Inflammatory macrophage (primary cell): ENCODE measurements around the gene TTC6.
A peak's percentile ranks its signal among the peaks of the same experiment; 100 is the strongest.
"Not testable (repeated sequence)": the region's sequence is repeated elsewhere in the genome, so short reads cannot be mapped to it uniquely, and the experiment has no call there.

Experiments used
- DNase-seq, 2 donors: peaks; one replicate each; pipeline ENCODE4 v3.0.0-alpha.2; 2020 to 2022
- total RNA-seq, 18 experiments: gene quantifications; one replicate each; lab custom pipeline; 2026; ENCODE audit warnings: mixed read lengths in 6 of 18, inconsistent platforms in 2 of 18; lab: John Stamatoyannopoulos, UW

TTC6 gene
- total RNA-seq = 0 to 0.25 (median 0) reads per million in 18 experiments

GRCh38 chr14:37594971-37595808 lies at the start of gene TTC6, which contains the start of gene FOXA1:
Gene TTC6 (plus strand): TSS chr14:37595629. CDS start chr14:37622065, 26,436 bp downstream.
Gene FOXA1 (minus strand): TSS chr14:37595249. CDS start chr14:37594972, 277 bp downstream.
- peak in 1 of 2 donors; percentile 3 for DNase-seq

- DNase-seq = no peak
Observed at GRCh38 chr14:37546621-37547447, 48.6 kb upstream of the TTC6 start.

GRCh38 chr14:37550511-37550910 lies 44.9 kb upstream of the TTC6 start:
- DNase-seq = no peak

GRCh38 chr14:37551119-37551518 lies 44.3 kb upstream of the TTC6 start:
- no peak for DNase-seq

GRCh38 chr14:37553935-37554550 lies 41.4 kb upstream of the TTC6 start:
- DNase-seq = no peak

GRCh38 chr14:37555596-37555995 lies 39.8 kb upstream of the TTC6 start:
- not testable (repeated sequence) for DNase-seq

- no peak for DNase-seq
Observed at GRCh38 chr14:37558740-37559139, 36.7 kb upstream of the TTC6 start.

- no peak for DNase-seq
Observed at GRCh38 chr14:37559386-37559785, 36.0 kb upstream of the TTC6 start.

GRCh38 chr14:37563189-37563588 lies 32.2 kb upstream of the TTC6 start:
- DNase-seq = no peak

GRCh38 chr14:37565550-37565949 lies 29.9 kb upstream of the TTC6 start:
- no peak for DNase-seq

- DNase-seq = no peak
Observed at GRCh38 chr14:37566811-37567371, 28.5 kb upstream of the TTC6 start.

GRCh38 chr14:37569729-37570128 lies 25.7 kb upstream of the TTC6 start:
- no peak for DNase-seq

- no peak for DNase-seq
Observed at GRCh38 chr14:37571391-37571790, 24.0 kb upstream of the TTC6 start.

- DNase-seq = no peak
Observed at GRCh38 chr14:37573356-37573755, 22.1 kb upstream of the TTC6 start.

- no peak for DNase-seq
Observed at GRCh38 chr14:37579274-37579673, 16.2 kb upstream of the TTC6 start.

GRCh38 chr14:37580146-37580545 lies 15.3 kb upstream of the TTC6 start:
- DNase-seq = no peak

GRCh38 chr14:37583358-37584210 lies 11.8 kb upstream of the TTC6 start:
- no peak for DNase-seq

GRCh38 chr14:37584211-37585100 lies 11.0 kb upstream of the TTC6 start:
- no peak for DNase-seq

- no peak for DNase-seq
Observed at GRCh38 chr14:37585101-37585511, 10.3 kb upstream of the TTC6 start.

- no peak for DNase-seq
Observed at GRCh38 chr14:37585971-37586796, 9.2 kb upstream of the TTC6 start.
